Stimulated activated CD4-positive, alpha-beta T cell treated with anti-CD3 and anti-CD28 coated beads, Interleukin-4, amount 100 ng/mL, for 4 hours (primary cell): ENCODE measurements around the gene MYO15B.

ENCODE experiments used
- DNase-seq, 2 experiments: peaks; one replicate each; pipeline ENCODE4 v3.0.0-alpha.2; 2020

MYO15B gene

DNA sequence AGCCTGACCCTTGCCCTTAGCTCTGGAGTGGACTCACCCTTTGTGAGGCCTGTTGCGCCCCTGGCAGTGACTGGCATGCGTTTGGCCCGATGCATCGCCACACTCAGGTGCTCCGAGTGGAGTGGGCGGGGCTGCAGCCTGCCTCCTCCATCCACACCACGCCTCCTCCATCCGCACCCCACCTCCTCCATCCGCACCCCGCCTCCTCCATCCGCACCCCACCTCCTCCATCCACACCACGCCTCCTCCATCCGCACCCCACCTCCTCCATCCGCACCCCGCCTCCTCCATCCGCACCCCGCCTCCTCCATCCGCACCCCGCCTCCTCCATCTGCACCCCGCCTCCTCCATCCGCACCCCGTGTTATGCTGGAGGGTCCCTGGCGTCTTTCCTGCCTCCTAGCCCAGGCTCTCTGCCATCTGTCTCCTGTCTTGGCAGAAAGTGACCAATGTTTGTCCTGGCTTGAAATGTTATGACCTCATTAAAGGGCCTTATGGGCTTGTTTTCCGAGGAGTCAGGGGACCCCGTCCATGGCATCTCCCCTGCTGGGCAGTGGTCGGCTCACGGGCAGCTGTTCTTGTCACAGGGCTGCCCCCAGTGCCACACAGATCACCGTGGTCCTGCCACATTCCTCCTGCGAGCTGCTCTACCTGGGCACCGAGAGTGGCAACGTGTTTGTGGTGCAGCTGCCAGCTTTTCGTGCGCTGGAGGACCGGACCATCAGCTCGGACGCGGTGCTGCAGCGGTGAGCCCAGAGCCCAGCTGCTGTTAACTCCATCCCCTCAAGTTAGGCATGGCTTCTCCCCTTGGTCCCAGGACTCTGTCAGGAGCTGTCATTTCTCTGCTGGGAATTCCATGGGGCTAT lies 28.7 kb upstream of the MYO15B start:
- no peak for DNase-seq

- DNase-seq = no peak
These were observed 27.6 kb upstream of the MYO15B start for GRCh38 chr17:75559958-75560533.

DNA sequence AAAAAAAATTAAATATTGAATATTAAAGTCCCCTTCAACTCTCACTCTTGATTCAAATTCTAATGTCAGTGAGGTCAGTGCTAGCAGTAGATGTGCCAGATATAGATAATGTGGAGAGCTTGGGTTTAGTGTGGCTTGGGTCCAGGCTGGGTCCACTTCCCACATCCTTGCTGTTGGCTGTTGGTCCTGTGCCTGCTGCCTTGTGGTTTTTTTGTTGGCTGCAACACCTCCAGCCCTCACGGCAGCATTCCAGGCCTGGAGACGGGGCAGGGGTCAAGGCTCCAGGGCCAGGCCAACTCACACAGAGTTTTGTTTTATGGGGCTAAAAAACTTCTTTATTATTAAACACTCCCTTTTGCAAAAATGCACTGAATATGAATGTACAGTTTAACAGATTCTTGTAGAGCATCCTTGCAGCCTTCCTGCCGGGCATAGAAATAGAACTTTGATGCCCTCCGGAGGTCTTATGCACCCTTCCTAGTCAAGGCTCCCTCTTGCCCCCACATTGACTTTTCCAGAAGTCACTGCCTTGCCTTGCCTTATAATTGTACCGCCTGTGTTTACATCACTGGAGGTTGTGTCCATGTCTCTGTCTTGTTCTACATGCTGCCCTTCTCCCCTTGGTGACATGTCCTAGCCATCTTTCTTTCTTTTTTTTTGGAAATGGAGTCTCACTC lies 25.5 kb upstream of the MYO15B start:
- no peak for DNase-seq

DNA sequence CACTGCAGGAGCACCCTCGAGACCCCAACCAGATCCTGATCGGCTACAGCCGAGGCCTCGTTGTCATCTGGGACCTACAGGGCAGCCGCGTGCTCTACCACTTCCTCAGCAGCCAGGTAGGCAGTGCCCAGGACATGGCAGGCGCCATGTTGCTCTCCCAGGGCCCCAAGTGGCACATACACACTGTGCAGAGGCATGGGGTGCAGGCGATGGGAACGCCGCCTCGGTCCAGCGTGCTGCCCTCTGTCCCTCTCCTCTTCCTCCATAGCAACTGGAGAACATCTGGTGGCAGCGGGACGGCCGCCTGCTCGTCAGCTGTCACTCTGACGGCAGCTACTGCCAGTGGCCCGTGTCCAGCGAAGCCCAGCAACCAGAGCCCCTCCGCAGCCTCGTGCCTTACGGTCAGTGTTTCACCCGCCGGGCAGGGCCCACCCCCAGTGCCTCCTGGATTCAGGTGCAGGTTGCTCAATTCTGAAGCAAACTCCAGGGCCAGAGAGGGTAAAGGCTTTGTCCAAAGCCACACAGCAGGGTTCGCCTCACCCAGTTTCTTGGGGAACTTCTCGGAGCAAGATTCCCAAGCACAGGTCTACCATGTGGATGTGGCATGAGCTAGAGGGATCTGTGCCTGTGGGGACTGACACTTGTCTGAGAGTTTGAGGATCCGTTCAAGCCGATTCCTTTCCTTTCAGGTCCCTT lies 24.4 kb upstream of the MYO15B start:
- DNase-seq = no peak

GRCh38 chr17:75564195-75564594 lies 23.4 kb upstream of the MYO15B start:
- no peak for DNase-seq

- no peak for DNase-seq
These were observed 22.5 kb upstream of the MYO15B start for GRCh38 chr17:75565066-75565465.

DNA sequence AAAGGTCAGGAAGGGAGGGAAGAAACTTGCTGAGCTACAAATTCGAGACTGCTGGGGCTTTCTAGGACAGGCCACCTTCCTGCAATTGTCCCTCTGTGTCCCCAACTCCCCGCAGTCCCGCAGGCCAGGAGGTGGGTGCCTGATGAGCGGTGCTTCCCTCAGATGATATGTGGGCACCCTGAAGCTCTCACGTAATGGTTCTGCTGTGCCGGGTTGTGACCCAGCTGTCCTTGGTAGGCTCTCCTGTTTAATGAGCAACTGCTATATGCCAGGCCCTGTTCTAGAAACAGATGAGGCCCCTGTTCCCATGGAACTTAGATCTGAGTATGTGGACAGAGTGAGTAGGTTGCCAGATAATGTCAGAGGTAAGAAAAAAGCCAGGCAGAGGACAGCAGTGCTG lies 22.0 kb upstream of the MYO15B start:
- DNase-seq = no peak

- no peak for DNase-seq
These were observed 21.2 kb upstream of the MYO15B start for GRCh38 chr17:75566416-75566815.

- DNase-seq = no peak
These were observed 20.8 kb upstream of the MYO15B start for GRCh38 chr17:75566834-75567233.

DNA sequence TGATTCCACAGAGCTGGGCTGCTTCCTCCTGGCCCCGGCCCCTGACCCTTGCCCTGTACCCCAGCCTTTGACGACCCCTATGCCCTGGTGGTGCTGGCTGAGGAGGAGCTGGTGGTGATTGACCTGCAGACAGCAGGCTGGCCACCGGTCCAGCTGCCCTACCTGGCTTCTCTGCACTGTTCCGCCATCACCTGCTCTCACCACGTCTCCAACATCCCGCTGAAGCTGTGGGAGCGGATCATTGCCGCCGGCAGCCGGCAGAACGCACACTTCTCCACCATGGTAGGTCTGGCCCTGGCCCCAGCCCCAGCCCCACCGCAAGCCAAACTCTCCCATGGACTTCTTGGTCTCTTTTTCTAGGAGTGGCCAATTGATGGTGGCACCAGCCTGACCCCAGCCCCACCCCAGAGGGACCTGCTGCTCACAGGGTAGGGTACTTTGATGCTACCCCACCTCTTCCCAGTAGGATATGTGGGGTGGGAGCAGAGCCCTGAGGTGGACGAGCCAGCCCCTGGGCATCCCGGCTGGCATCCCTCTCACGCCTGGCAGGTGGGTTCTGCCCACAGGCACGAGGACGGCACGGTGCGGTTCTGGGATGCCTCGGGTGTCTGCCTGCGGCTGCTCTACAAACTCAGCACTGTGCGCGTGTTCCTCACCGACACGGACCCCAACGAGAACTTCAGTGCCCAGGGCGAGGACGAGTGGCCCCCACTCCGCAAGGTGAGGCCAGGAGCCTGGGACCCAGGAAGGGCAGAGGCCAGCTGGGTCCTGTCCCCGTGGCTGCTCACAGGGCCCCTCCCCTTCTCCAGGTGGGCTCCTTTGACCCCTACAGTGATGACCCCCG lies 19.0 kb upstream of the MYO15B start:
- no peak for DNase-seq

- no peak for DNase-seq
These were observed 17.4 kb upstream of the MYO15B start for GRCh38 chr17:75570034-75570676.

- DNase-seq = no peak
These were observed 16.8 kb upstream of the MYO15B start for GRCh38 chr17:75570772-75571171.

- no peak for DNase-seq
These were observed 16.3 kb upstream of the MYO15B start for GRCh38 chr17:75571197-75571884.

DNA sequence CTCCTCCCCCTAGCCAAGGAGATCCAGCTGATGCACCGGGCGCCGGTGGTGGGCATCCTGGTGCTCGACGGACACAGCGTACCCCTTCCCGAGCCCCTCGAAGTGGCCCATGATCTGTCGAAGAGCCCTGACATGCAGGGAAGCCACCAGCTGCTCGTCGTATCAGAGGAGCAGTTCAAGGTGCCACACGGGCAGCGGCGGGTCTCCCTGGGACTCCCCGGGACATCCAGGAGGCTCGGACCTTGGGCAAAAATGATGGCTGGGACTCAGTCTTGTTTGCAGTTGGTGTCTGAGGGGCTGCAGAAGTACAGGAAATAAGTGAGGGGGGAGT lies 15.8 kb upstream of the MYO15B start:
- no peak for DNase-seq

GRCh38 chr17:75572713-75573539 lies 14.7 kb upstream of the MYO15B start:
- no peak for DNase-seq

DNA sequence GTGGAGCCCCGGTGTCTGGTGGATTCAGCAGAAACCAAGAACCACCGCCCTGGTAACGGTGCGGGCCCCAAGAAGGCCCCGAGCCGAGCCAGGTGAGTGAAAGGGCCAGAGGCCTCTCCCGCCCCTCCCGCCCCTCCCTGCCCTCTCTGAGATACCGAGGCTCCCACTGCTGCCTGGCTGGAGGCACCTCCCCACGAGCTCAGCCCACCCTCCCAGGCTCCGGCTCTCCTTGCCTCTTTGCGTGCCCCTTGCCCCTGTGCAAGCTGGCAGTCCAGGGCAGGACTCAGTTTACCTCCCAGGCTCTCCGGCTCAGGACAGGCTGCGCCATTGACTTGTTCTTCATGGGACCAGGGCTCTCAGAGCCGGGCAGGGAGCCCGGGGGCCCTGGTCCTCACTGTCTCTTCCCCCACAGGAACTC lies 14.1 kb upstream of the MYO15B start:
- no peak for DNase-seq

- DNase-seq = no peak
These were observed 13.6 kb upstream of the MYO15B start for GRCh38 chr17:75573994-75574393.

DNA sequence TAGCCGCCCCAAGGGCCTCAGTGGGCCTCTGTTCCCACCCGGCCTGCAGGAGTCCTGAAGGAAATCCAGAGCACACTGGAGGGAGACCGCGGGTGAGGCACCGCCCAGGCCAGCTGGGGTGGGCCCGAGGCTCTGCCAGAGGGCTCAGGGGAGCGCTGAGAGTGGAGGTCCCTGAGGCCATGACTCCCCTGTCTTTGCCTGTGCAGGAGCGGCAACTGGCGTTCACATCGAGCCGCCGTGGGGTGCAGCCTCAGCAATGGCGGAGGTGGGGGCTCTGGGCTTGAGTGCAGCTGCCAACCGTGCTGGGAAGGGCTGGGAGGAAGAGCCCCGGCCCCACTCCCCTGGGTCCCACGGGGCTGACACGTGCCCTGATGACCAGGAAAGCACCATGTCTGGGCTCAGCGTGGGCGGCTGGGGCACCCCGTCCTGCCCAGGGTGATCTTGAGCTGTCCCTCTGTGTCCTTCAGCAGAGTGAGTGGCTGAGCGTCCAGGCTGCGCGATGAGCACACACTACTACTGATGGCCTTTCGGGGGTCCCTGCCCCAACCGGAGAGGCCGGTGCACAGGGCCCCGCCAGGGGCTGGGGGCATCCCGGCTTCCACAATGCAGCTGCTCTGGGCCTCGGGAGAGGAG lies 13.1 kb upstream of the MYO15B start:
- DNase-seq = no peak

GRCh38 chr17:75575197-75575596 lies 12.4 kb upstream of the MYO15B start:
- no peak for DNase-seq

DNA sequence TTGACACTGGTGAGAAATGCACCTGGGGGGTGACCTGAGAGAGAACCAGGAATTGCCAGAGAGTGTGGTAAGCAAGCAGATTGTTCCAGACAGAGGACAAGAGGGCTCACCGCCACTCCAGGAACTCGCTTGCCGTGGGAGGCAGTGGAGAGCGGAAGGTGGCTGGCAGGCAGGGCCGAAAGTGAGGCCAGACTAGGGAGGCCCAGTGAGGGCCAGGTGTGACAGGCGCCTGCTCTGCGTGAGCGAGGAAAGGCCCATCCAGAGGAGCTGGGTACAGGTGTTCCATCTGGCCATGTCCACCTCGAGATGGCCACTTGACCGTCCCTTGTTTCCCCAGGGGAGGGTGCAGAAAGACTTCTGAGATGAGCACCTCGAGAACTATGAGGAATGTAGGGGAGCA lies 11.9 kb upstream of the MYO15B start:
- DNase-seq = no peak
